ENCODE results near the gene SFMBT1. TPM values are rescaled to one million over a fixed set of nuclear protein-coding genes. Genes with fewer than 3 reads are reported as not detected.

Gene SFMBT1
- total and polyA plus RNA-seq, 9 donors = 1.2 to 21.1 (median 6.2) TPM

- no peak overlapping the region for H3K27ac ChIP-seq
- TF ChIP-seq POLR2A (IDR thresholded peaks at IDR 0.05) (no peak), CTCF (IDR thresholded peaks at IDR 0.05) (no peak), EP300 (IDR thresholded peaks at IDR 0.05) (no peak)
- WGBS, 3 donors = 89 to 93% (median 91%) methylated on average over 3 of the region's 3 CpGs
- H3K4me1 ChIP-seq (ENCODE audit: insufficient read depth) = no peaks in the 10 kb centered on the region
- H3K9me3 ChIP-seq = no peaks in the 10 kb centered on the region
- H3K4me3 ChIP-seq = no peak overlapping the region
- no peaks in the 10 kb centered on the region for H3K36me3 ChIP-seq
- H3K27me3 ChIP-seq = no peaks in the 10 kb centered on the region
- intact Hi-C loops (cut with DNase I) = no loop called here
- DNase-seq = no peak
These were observed 74.0 kb downstream of the SFMBT1 start for GRCh38 chr3:52971895-52972294.

- Histone ChIP-seq H3K36me3 (no peaks in the 10 kb centered on the region), H3K9me3 (no peaks in the 10 kb centered on the region), H3K27ac (no peak overlapping the region), H3K27me3 (no peaks in the 10 kb centered on the region), H3K4me1 (ENCODE audit: insufficient read depth) (no peaks in the 10 kb centered on the region), H3K4me3 (no peak overlapping the region)
- 95 to 97% (median 96%) methylated on average over 2 of the region's 2 CpGs for WGBS, 3 donors
- TF ChIP-seq EP300 (IDR thresholded peaks at IDR 0.05) (no peak), CTCF (IDR thresholded peaks at IDR 0.05) (no peak), POLR2A (IDR thresholded peaks at IDR 0.05) (no peak)
- DNase-seq = no peak
- intact Hi-C loops (cut with DNase I) = no loop called here
These were observed 78.5 kb downstream of the SFMBT1 start for GRCh38 chr3:52967398-52967797.

GRCh38 chr3:52962160-52962559 lies 83.7 kb downstream of the SFMBT1 start:
- 85 to 95% (median 92%) methylated on average over 2 of the region's 2 CpGs for WGBS, 3 donors
- Histone ChIP-seq H3K36me3 (no peaks in the 10 kb centered on the region), H3K4me3 (no peak overlapping the region), H3K9me3 (no peaks in the 10 kb centered on the region), H3K27ac (no peak overlapping the region), H3K4me1 (ENCODE audit: insufficient read depth) (no peaks in the 10 kb centered on the region), H3K27me3 (no peaks in the 10 kb centered on the region)
- intact Hi-C loops (cut with DNase I) = no loop called here
- no peak for TF ChIP-seq POLR2A (IDR thresholded peaks at IDR 0.05)
- TF ChIP-seq CTCF (IDR thresholded peaks at IDR 0.05) = no peak
- no peak for TF ChIP-seq EP300 (IDR thresholded peaks at IDR 0.05)
- no peak for DNase-seq

GRCh38 chr3:52959773-52960172 lies 86.1 kb downstream of the SFMBT1 start:
- no peaks in the 10 kb centered on the region for H3K4me1 ChIP-seq (ENCODE audit: insufficient read depth)
- no peaks in the 10 kb centered on the region for H3K9me3 ChIP-seq
- TF ChIP-seq POLR2A (IDR thresholded peaks at IDR 0.05) (no peak), CTCF (IDR thresholded peaks at IDR 0.05) (no peak), EP300 (IDR thresholded peaks at IDR 0.05) (no peak)
- 90 to 96% (median 93%) methylated on average over 2 of the region's 2 CpGs for WGBS, 3 donors
- no peaks in the 10 kb centered on the region for H3K27me3 ChIP-seq
- no peak for DNase-seq
- no peak overlapping the region for H3K4me3 ChIP-seq
- H3K36me3 ChIP-seq = no peaks in the 10 kb centered on the region
- no peak overlapping the region for H3K27ac ChIP-seq
- intact Hi-C loops (cut with DNase I) = no loop called here

- no peak overlapping the region for H3K27ac ChIP-seq
- no peaks in the 10 kb centered on the region for H3K36me3 ChIP-seq
- TF ChIP-seq EP300 (IDR thresholded peaks at IDR 0.05) (no peak), POLR2A (IDR thresholded peaks at IDR 0.05) (no peak), CTCF (IDR thresholded peaks at IDR 0.05) (no peak)
- no peak overlapping the region for H3K4me3 ChIP-seq
- no peaks in the 10 kb centered on the region for H3K4me1 ChIP-seq (ENCODE audit: insufficient read depth)
- DNase-seq = no peak
- H3K9me3 ChIP-seq = no peaks in the 10 kb centered on the region
- H3K27me3 ChIP-seq = no peaks in the 10 kb centered on the region
- intact Hi-C loops (cut with DNase I) = loop anchor here in 1 of 4 donors (10.0 kb wide), 1 partner anchor 505 kb away; no protein-coding TSS in a partner anchor
These were observed 106.3 kb downstream of the SFMBT1 start for GRCh38 chr3:52939600-52939999.

All from ovary (tissue), 9 donors.